Left ventricle myocardium superior (tissue), 1 donor: Measurements from ENCODE around the gene SARDH. TPM values are rescaled to one million over a fixed set of nuclear protein-coding genes. Genes with fewer than 3 reads are reported as not detected.
A peak's percentile ranks its signal among the peaks of the same experiment; 100 is the strongest.

ENCODE experiments used
- ATAC-seq: fragments of 200-7000 bp; cut with Tn5 transposase; one replicate; pipeline ENCODE4 v1.9.1; 2020; ENCODE audit warnings: mild to moderate bottlenecking, moderate library complexity
- DNase-seq: peaks from one replicate; pipeline ENCODE4 v3.0.0-alpha.2; 2020
- intact Hi-C: fragments of 100-400 bp; cut with micrococcal nuclease; formaldehyde crosslinking; loops from one replicate; pipeline ENCODE4 v1.11.0; 2022
- total RNA-seq: library from RNA; stranded (reverse); fragmentation: NEBNext Ultra II Directional; extraction: Animal tissue kit (Norgen Biotek cat#: 25700); gene quantifications from one replicate; pipeline ENCODE4 v1.2.1, GENCODE V29; 2021
- donor health status: DM: no; HTN: yes; CAD: no; lungs with severe emphysema.

Gene SARDH
- total RNA-seq, 1 donor from 2014 or later, result 0.64 TPM

- intact Hi-C loops, result no loop called here
- DNase-seq, result no peak
These were observed 581 bp upstream of the SARDH start for GRCh38 chr9:133738640-133739225.

DNA sequence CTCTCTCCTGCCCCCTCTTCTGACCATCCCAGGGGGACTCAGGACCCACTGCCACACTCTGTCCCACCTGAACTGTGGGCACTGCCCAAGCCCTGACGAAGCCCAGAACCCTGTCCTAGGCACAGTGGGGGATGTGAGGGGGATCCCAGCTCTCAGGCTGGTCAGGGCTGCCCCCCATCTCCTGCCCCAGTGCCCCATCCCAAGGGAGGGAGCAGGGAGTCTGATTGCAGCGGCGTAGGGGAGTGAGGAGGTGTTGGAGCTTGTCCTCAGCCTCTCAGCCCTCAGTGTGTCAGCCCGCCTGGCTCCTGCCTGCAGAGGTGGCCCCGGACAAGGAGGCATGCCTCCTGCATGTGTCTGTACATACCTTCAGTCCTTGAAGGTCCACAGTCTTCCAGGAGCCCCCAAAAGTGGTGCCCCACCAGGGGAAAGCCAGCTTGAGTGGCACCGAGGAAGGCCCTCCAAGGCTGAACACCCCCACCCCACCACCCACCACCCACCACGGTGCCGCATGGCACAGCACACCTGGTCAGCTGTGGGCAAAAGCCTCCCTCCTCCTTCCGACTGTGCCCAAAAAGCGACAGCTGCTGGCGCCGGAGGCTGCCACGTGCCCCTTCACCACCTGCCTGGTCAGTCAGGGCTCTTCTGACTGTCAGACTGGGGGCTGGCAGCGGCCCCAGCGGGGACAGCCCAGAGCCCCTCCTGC is 930 bp downstream of the SARDH start:
- ATAC-seq, result no peak

More at GRCh38 chr9:133738640-133739225, 581 bp upstream of the SARDH start:
- ATAC-seq, result no peak

DNA sequence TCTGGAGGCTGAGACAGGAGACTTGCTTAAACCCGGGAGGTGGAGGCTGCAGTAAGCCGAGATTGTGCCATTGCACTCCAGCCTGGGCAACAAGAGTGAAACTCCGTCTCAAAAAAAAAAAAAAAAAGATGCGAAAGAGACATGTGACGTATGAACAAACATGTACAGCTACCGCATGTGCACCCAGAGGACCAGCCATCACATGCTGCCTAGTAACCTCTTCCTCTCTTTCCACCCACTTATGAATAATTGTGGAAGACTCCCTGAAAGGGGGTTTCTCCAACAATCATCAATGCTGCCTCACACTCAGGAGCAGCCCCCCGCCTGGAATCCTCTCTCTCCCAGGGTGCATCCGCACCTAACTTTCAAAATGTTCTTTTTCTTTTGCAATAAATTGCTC is 2.2 kb downstream of the SARDH start:
- intact Hi-C loops, result no loop called here
- ATAC-seq (no peak), DNase-seq (no peak)

More for the DNA sequence above, 930 bp downstream of the SARDH start:
- intact Hi-C loops, result no loop called here
- DNase-seq, result no peak

DNA sequence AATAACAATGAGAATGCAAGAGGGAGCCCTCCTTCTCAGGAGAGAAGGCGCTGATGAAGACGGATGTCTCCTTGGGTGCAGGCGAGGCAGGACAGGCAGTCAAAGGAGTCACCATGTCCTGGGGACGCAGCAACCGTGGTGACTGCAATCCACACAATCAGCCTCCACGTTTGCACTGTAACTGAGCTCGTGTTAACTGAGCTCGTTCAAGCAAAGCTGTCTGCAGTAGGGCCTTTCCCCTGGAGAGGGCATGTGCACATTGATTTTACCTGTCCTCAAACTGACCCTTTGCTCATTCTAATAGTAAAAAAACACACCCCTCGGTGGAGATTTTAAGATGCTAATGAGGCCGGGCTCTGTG is 2.8 kb downstream of the SARDH start:
- intact Hi-C loops, result no loop called here
- ATAC-seq, result no peak
- no peak for DNase-seq

DNA sequence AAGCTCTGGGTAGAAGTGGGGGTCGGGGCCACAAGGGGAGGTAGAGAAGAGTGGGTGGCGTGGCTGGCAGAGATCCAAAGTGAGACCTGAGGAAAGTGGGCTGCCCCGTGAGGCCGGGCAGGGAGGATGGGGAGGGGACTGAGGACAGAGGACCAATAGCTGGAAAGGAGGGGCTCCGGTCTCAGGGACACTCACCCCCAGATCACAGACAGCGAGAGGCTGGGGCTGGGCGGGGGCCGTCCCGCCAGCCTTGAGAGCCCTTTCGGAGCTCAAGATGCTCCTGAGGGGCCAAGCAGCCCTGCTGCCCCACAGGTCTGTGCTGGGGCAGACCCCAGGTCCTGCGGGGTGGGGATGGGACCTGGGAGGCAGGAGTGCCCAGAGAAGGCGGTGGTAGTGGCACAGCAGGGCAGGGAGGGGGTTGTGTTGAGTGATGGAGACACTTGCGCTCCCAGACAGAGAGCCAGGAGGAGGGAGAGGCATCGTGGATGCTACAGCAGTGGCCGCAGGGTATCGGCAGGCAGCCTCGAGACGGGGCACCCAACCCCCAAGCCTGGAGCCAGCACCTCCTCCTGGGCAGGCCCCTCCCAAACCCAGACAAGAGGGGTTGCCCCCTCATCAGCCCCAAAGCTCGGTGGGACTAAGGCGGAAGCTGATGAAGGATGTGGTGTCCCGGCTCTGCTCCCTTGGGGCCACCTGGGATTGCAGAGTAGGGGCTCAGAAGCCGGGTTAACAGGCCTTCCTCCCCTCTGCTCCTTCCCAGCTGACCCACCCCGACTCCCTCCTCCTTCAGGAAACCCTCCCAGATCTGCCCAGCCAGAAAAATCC is 3.4 kb downstream of the SARDH start:
- no peak for ATAC-seq
- intact Hi-C loops, result no loop called here

GRCh38 chr9:133733796-133734533 is 4.2 kb downstream of the SARDH start:
- intact Hi-C loops, result no loop called here
- DNase-seq (no peak), ATAC-seq (no peak)

More for the DNA sequence above, 3.4 kb downstream of the SARDH start:
- no peak for DNase-seq

DNA sequence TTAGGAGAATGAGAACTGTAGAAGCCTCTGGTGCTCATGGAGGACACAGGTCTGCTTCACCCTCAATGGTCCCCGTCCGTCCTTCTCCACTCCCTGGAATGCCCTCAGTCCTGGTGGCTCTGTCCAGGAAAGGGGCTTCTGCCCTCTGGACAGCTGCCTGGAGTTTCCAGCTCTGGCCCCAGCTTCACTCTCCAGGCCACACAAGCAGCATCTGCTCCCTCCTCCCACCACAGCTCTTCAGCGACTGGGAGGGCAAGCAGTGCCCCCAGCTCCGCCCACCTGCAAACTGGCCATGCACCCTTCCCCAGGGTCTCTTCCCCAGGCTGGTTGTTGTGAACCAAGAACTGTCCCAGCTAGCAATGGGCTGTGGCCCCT is 4.7 kb downstream of the SARDH start:
- ATAC-seq (no peak), DNase-seq (no peak)
- intact Hi-C loops, result no loop called here

DNA sequence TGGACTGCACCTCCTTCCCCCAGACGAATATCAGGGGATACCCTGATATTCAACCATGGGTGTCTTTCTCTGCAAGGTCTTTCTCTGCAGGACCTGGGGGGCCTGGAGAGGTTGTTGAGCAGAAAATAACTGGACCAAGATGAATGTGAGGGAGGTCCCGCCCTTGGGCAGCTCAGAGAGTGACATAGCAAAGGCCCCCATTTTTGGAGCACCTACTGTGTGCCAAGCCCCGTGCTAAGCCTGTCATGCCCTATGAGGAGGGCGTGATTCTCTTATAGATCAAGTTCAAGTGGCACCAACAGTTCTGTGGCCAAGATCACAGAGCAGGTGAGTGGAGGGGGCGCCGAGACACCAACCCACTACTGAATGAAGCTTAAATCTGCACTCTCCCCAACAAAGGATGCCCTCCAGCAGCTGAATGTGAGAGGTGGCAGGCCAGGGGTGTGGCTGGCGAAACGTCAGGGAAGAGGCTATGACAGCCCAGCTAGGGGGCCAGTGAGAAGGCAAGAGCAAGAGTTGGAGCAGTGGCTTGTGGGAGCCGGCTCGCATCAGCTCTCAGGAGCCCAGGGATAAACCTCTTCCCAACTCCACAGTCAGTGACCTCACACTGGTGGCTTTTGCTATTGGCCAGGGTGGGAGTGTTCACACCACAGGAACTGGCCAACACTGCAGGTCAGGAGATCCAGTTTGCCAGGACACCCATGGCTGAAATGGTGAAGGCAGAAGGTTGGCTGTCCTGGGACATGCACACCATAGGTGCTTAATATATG is 5.3 kb downstream of the SARDH start:
- no peak for ATAC-seq
- intact Hi-C loops, result no loop called here
- no peak for DNase-seq

DNA sequence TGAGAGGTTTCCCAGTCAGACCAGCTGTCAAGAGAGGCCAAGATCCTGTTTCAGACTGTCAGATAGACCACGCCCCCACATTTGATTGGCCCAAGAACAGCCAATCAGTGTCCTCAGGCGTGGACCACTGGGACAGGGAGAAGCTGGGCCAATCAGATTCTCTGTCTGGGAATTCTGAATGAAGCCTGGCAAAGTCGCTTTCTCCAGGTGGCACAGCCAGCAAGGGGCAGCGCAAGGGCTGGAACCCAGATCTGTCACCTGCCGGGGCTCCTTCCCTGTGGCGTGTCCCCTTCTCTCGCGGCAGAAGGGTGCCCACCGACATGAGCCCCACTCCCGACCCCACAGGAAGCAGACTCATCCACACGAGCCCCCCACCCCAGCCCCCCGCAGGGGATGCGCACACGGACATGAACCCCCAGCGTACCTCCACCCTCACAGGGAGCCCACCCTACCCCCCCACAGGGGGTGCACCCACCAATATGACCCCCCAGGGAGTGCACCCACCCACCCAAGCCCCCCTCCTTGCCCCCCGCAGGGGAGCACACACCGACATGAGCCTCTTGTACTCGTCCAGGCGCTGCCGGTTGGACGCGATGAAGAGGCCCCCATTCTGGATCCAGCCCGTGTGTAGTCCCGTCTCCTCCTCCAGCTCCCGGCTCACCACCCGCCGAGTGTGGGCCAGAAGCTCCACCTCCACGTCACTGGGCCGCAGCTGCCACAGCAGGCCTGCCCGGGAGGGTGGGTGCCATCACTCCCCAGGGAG is 6.1 kb downstream of the SARDH start:
- no peak for DNase-seq
- peak; percentile 53 for ATAC-seq
- intact Hi-C loops, result no loop called here

DNA sequence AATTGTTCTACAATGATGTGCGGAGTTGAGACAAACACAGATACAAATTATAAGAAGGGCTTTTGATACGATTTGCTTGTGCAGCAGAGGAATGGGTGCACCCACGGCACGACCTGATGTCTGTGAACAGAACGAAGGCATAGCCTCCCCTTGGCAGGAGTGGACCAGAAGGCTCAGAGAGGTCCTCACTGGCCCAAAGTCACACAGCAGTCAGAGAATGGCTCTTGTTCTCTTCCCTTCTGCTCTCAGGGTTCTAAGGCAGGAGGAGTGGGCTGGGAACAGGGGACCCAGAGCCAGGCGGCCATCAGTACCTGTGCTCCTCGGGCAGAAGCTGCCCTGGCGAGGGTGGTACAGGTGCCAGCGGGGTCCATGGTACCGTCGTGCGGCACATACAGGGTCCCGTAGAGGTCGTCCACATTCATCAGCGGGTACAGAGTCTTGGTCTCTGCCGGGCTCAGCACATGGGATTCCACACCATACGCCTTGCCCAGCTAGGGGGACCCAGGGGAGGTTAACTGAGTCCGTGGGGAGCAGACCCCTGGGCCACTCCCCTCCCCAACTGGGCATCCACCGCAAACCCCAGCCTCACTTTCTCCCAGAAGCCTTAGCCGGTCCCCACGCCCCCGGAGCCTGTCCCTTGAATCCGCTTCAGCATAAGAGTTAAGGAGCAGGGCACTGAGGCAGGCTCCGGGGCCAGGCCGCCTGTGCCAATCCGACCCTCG is 7.0 kb downstream of the SARDH start:
- no peak for ATAC-seq
- intact Hi-C loops, result no loop called here
- no peak for DNase-seq

DNA sequence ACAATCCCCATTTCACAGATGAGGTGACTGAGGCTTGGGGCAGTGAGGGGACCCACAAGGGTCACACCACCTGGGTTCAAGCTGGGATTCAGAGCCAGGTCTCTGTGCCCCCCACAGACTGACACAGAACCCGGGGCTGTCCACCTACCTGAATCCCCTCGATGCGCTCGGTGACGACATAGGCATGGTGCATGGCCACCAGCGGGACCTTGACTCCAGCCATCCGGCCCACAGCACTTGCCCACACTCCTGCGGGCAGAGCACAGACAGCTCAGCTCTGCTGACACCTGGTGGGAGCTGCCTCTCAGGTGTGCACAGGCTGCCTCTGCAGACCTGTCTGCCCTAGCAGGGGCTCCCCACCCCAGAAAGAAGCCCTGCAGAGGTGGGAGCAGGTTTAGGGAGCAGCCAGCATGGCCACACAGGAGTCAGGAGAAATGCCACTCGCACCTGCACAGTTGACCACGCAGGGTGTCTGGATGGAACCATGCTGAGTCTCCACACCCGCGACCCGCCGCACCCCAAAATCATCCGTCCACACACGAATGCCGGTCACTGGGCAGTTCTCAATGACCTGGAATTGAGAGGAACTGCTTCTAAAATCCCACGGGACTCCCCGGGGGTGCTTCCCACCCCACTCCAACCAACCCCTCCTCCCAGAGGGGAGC is 8.4 kb downstream of the SARDH start:
- intact Hi-C loops, result loop anchor here (5.0 to 10.0 kb wide), 2 partner anchors 197 to 325 kb away; partner anchors contain the start of gene ADAMTSL2

DNA sequence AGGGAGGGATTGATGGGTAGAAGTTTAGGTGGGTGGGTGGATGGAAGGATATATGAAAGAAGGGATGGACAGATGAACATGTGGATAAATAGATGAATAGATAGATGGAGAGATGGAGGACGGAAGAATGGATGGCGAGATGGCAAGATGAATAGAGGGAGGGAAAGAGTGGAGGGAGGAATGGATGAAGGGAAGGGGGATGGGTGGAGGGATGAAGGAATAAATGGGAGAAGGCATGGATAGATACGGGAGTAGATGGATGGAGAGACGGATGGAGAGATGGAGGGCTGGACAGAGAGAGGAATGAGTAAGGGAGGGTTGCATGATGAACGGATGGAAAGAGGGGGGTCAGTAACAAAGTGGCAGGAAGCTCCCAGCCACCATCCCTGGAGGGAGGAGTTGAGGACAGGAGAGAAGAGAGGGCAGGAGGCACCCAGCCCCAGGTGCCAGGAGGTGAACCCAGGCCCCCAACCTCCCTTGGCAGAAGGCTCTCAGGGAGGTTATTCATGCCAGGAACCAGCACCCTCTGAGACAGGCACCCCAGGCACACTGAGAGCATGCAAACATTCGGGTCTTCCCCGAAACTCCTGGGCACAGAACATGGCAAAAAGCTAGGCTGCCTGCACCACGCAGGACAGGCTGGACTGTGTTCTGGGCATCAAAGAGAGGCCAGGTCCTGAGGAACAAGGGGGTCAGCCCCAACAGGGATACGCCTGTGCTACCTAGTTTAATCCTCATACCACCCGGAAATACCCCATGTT is 9.1 kb downstream of the SARDH start:
- intact Hi-C loops, result loop anchor here (5.0 to 10.0 kb wide), 2 partner anchors 197 to 324 kb away; partner anchors contain the start of gene ADAMTSL2
- DNase-seq (no peak), ATAC-seq (no peak)

More for the DNA sequence above, 8.4 kb downstream of the SARDH start:
- ATAC-seq (no peak), DNase-seq (no peak)

- intact Hi-C loops, result loop anchor here (5.0 to 10.0 kb wide), 2 partner anchors 196 to 323 kb away; partner anchors contain the start of gene ADAMTSL2
- ATAC-seq (no peak), DNase-seq (peak; percentile 33)
These were observed 10.2 kb downstream of the SARDH start for GRCh38 chr9:133727876-133728441.

DNA sequence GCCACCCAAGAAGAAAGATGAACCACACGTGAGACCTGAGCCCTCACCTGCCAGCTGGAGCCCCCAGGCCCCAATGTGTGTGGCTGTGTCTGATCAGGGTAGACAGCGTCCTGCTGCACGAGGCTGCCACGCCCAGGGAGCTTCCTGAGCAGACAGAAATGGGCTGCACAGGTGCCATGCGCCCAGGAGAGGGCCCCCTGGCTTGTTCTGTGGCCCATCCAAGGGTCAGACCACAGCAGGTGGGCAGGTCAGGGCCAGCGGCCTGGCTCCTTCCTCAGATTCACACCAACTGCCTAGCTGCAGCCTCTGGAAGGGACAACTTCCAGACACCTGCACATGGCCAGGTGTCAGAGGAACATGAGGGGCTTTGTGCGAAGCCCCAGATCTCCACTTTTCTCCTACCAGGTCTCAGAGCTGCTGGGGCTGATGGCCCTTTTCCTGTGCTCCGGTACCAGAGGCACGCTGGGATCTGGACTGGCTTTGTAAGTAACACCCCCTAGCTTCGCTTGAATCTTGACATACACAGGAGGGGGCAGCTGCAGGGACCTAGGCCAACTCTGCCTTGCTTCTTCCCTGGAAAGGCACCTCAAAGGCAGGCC is 10.8 kb downstream of the SARDH start:
- no peak for DNase-seq
- intact Hi-C loops, result loop anchor here (5.0 to 10.0 kb wide), 2 partner anchors 195 to 323 kb away; partner anchors contain the start of gene ADAMTSL2
- no peak for ATAC-seq
